ENCODE data around the gene GPR137B. TPM values are rescaled to one million over a fixed set of nuclear protein-coding genes. Genes with fewer than 3 reads are reported as not detected.

GPR137B gene
- total and polyA plus RNA-seq, 2 of the 4 experiments (the other 2 are of a cell fraction), result 4.5 to 12.3 TPM

GRCh38 chr1:236099355-236099974, 42.9 kb upstream of the GPR137B start:
- Histone ChIP-seq H2BK120ac (ENCODE audit: low read depth, low read length) (no peak overlapping the region), H3K27me3 (ENCODE audit: control insufficient read depth, insufficient read depth, low read length) (peaks cover 7% of the 10 kb centered on the region), H3K27ac (ENCODE audit: insufficient read depth, low read length) (no peak overlapping the region), H3K4me1 (ENCODE audit: control insufficient read depth, insufficient read depth, low read length) (peaks cover 2% of the 10 kb centered on the region; the same call in 1 of the 2 replicates), H3K4me3 (ENCODE audit: insufficient read depth, low read depth, low read length) (no peak overlapping the region), H2AK5ac (ENCODE audit: low read depth, low read length) (no peak overlapping the region), H3K36me3 (ENCODE audit: control insufficient read depth, insufficient read depth, low read length) (no peaks in the 10 kb centered on the region), H3K56ac (ENCODE audit: extremely low read depth, insufficient read depth, low read length) (no peak overlapping the region), H2AK9ac (replicated peaks; ENCODE audit: low read depth, low read length, poor library complexity) (no peak overlapping the region), H4K91ac (ENCODE audit: insufficient read depth, low read depth, low read length) (no peak overlapping the region), H2AFZ (replicated peaks; ENCODE audit: low read length, poor library complexity) (no peak overlapping the region), H2BK15ac (ENCODE audit: low read depth, low read length) (no peak overlapping the region), H3K4me2 (ENCODE audit: low read depth, low read length) (peak overlapping the region; percentile 62), H3K4ac (ENCODE audit: low read depth, low read length) (no peak overlapping the region), H3K9me3 (ENCODE audit: control insufficient read depth, insufficient read depth, low read length) (peaks cover 6% of the 10 kb centered on the region), H3K9me1 (ENCODE audit: insufficient read depth, low read length) (no peaks in the 10 kb centered on the region), H3K23ac (ENCODE audit: low read depth, low read length) (no peak overlapping the region), H3K18ac (ENCODE audit: low read depth, low read length) (no peak overlapping the region), H2BK20ac (ENCODE audit: low read depth, low read length) (no peak overlapping the region), H3K14ac (replicated peaks; ENCODE audit: low read depth, low read length) (no peak overlapping the region), H4K5ac (ENCODE audit: low read depth, low read length) (no peak overlapping the region), H3K79me1 (ENCODE audit: low read depth in 1 of 2, low read length in 2 of 2) (no peaks in the 10 kb centered on the region), H3K9ac (ENCODE audit: low read depth, low read length) (no peak overlapping the region), H4K20me1 (ENCODE audit: insufficient read depth, low read length) (peaks cover 3% of the 10 kb centered on the region; the same call in 1 of the 2 replicates), H2BK5ac (ENCODE audit: low read depth, low read length, poor library complexity, severe bottlenecking) (no peak overlapping the region), H4K8ac (ENCODE audit: low read depth in 2 of 2, low read length in 2 of 2) (no peak overlapping the region)
- WGBS, 2 experiments (ENCODE audit: extremely low coverage in 2 of 2, insufficient read length in 1 of 2), result 76% methylated on average over 2 of the region's 12 CpGs; no CpG with 5 or more reads in 1 of the 2 experiments
- intact Hi-C loops (cut with micrococcal nuclease) (no loop called here), dilution Hi-C loops (cut with HindIII; ENCODE audit: low sequenced_read_pairs, unreplicated experiment) (no loop called here), in situ Hi-C loops (cut with MboI; ENCODE audit: low sequenced_read_pairs) (no loop called here)
- peak; percentile 28 for ATAC-seq (ENCODE audit: low read depth)
- no TSS peak for BruUV-seq (replicated peaks)
- DNase-seq, result peak; percentile 20
- no peak for TF ChIP-seq RAD21 (IDR thresholded peaks at IDR 0.05; ENCODE audit: low read length)
- TF ChIP-seq MXI1 (IDR thresholded peaks at IDR 0.05; ENCODE audit: borderline replicate concordance, low read depth, low read length), result no peak
- TF ChIP-seq, protein P1, sequence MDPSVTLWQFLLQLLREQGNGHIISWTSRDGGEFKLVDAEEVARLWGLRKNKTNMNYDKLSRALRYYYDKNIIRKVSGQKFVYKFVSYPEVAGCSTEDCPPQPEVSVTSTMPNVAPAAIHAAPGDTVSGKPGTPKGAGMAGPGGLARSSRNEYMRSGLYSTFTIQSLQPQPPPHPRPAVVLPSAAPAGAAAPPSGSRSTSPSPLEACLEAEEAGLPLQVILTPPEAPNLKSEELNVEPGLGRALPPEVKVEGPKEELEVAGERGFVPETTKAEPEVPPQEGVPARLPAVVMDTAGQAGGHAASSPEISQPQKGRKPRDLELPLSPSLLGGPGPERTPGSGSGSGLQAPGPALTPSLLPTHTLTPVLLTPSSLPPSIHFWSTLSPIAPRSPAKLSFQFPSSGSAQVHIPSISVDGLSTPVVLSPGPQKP (IDR thresholded peaks at IDR 0.05; ENCODE audit: borderline replicate concordance, low read depth, low read length), result no peak
- no peak for TF ChIP-seq SMC3 (IDR thresholded peaks at IDR 0.05; ENCODE audit: low read depth, low read length)
- TF ChIP-seq POLR2A (IDR thresholded peaks at IDR 0.05; ENCODE audit: low read depth, low read length), result no peak
- no peak for TF ChIP-seq FOS (IDR thresholded peaks at IDR 0.05; ENCODE audit: low read depth, low read length)
- TF ChIP-seq NFE2L2 (IDR thresholded peaks at IDR 0.05; ENCODE audit: low read depth, low read length), result no peak
- no peak for TF ChIP-seq CEBPB (IDR thresholded peaks at IDR 0.05; ENCODE audit: low read depth, low read length)
- TF ChIP-seq, protein P2, sequence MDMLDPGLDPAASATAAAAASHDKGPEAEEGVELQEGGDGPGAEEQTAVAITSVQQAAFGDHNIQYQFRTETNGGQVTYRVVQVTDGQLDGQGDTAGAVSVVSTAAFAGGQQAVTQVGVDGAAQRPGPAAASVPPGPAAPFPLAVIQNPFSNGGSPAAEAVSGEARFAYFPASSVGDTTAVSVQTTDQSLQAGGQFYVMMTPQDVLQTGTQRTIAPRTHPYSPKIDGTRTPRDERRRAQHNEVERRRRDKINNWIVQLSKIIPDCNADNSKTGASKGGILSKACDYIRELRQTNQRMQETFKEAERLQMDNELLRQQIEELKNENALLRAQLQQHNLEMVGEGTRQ (IDR thresholded peaks at IDR 0.05; ENCODE audit: low read depth, low read length), result no peak
- no peak for TF ChIP-seq CTCF (conservative IDR thresholded peaks at IDR 0.05; ENCODE audit: low read depth, low read length)
- TF ChIP-seq RCOR1 (IDR thresholded peaks at IDR 0.05; ENCODE audit: insufficient replicate concordance, low read length), result no peak
- no peak for TF ChIP-seq BHLHE40 (IDR thresholded peaks at IDR 0.05; ENCODE audit: low read depth, low read length)
- TF ChIP-seq CHD1 (IDR thresholded peaks at IDR 0.05; ENCODE audit: low read depth, low read length), result no peak
- no peak for TF ChIP-seq MAZ (IDR thresholded peaks at IDR 0.05; ENCODE audit: borderline replicate concordance, low read depth, low read length)
- no peak for TF ChIP-seq RFX5 (IDR thresholded peaks at IDR 0.05; ENCODE audit: low read depth, low read length)
- no peak for TF ChIP-seq MAFK (IDR thresholded peaks at IDR 0.05; ENCODE audit: low read depth, low read length)
- ChIA-PET CTCF (interaction anchor here (1.2 kb wide), 1 partner anchor 127 kb away, joined by 4 read pairs; no protein-coding TSS in a partner anchor), POLR2A (ENCODE audit: unreplicated experiment) (no interaction called here)
